K562 (cell line): ENCODE results near the gene STMP1. TPM values are rescaled to one million over a fixed set of nuclear protein-coding genes. Genes with fewer than 3 reads are reported as not detected.
A peak's percentile ranks its signal among the peaks of the same experiment; 100 is the strongest.
"Not testable (repeated sequence)": the region's sequence is repeated elsewhere in the genome, so short reads cannot be mapped to it uniquely, and the experiment has no call there.

Experiments
- ATAC-seq: fragments of 200-7000 bp; cut with Tn5 transposase; 3 replicates; pipeline ENCODE4 v1.9.1; 2020; ENCODE audit warnings: moderate library complexity
- BruUV-seq: library from RNA; stranded (reverse); fragments of 400-500 nt; replicated peaks from 2 replicates; lab custom pipeline; 2021; lab: Mats Ljungman, UMichigan
- CTCF ChIA-PET: fragments of 300-600 bp; formaldehyde crosslinking; extraction: SDS; loops from one replicate; lab custom pipeline; 2021; ENCODE audit warnings: low intra/inter-chr PET ratio; lab: Yijun Ruan, JAX
- POLR2A ChIA-PET: fragments of 300-600, 350-650 bp; sonication (Branson Sonifier 250); formaldehyde crosslinking; extraction: SDS; loops from one replicate; lab custom pipeline; 2021; ENCODE audit warnings: antibody characterized with exemption, inconsistent platforms; lab: Yijun Ruan, JAX
- DNase-seq, 4 experiments: peaks; one replicate each; pipeline versions ENCODE4 v3.0.0 to v3.0.0-alpha.2; 2011 to 2018; ENCODE audit warnings: low spot score in 3 of 4, mixed read lengths in 3 of 4; ENCODE audit errors: extremely low read depth in 1 of 4
- FAIRE-seq: peaks from 2 replicates; lab custom pipeline; 2011; peaks lifted over from hg19 to GRCh38; lab: Jason Lieb, UNC
- H2AFZ ChIP-seq: 2 replicates; pipeline ENCODE4 v1.6.0; 2011; ENCODE audit warnings: low read depth, low read length, control low read depth, inconsistent platforms
- H3K27ac ChIP-seq: fragments of 200-600 bp; 3 replicates; pipeline ENCODE4 v1.8.0; 2011; ENCODE audit warnings: low read depth, mild to moderate bottlenecking, control low read depth, inconsistent platforms, low read length, moderate library complexity, mixed read lengths; ENCODE audit errors: extremely low read depth
- H3K27me3 ChIP-seq, 2 experiments: fragments of 300-600 bp in 1 of 2; 2 replicates in 1 of 2; 3 replicates in 1 of 2; pipeline versions ENCODE4 v1.6.0 to v1.8.0; 2011; ENCODE audit warnings: inconsistent platforms in 2 of 2, low read length in 2 of 2, mild to moderate bottlenecking in 1 of 2, mixed read lengths in 1 of 2, moderate library complexity in 1 of 2; ENCODE audit not compliant: control insufficient read depth in 2 of 2, insufficient read depth in 2 of 2
- H3K36me3 ChIP-seq: fragments of 300-600 bp; 3 replicates; pipeline ENCODE4 v1.8.0; 2011; ENCODE audit warnings: mild to moderate bottlenecking, low read length, inconsistent platforms; ENCODE audit not compliant: control insufficient read depth, insufficient read depth
- H3K4me1 ChIP-seq, 2 experiments: fragments of 200-600 bp in 1 of 2; replicated peaks in 1 of 2; 2 replicates in 1 of 2; 3 replicates in 1 of 2; pipeline versions ENCODE4 v1.5.1 to v1.8.0; 2011; ENCODE audit warnings: inconsistent platforms in 2 of 2, low read length in 2 of 2, mild to moderate bottlenecking in 1 of 2, mixed read lengths in 1 of 2, moderate library complexity in 1 of 2; ENCODE audit not compliant: control insufficient read depth in 2 of 2, insufficient read depth in 2 of 2
- H3K4me2 ChIP-seq: 2 replicates; pipeline ENCODE4 v1.6.1; 2011; ENCODE audit warnings: low read length, control low read depth, inconsistent platforms, mixed read lengths; ENCODE audit not compliant: insufficient read depth
- H3K4me3 ChIP-seq: fragments of 200-600 bp; sonication (generic), shearing (Covaris generic); 2 replicates; pipeline ENCODE4 v1.5.1; 2016; ENCODE audit warnings: control low read depth, inconsistent platforms
- H3K79me2 ChIP-seq: fragments of 200-600 bp; 3 replicates; pipeline ENCODE4 v1.8.0; 2011; ENCODE audit warnings: low read length, inconsistent platforms; ENCODE audit not compliant: control insufficient read depth, insufficient read depth
- H3K9ac ChIP-seq, 2 experiments: 2 replicates each; pipeline versions ENCODE4 v1.6.0 to v1.6.1; 2011; ENCODE audit warnings: low read depth in 2 of 2, low read length in 2 of 2, control low read depth in 1 of 2, inconsistent platforms in 1 of 2, mild to moderate bottlenecking in 1 of 2, mixed read lengths in 1 of 2; ENCODE audit not compliant: insufficient read depth in 1 of 2
- H3K9me1 ChIP-seq: one replicate; pipeline ENCODE4 v1.6.0; 2011; ENCODE audit warnings: inconsistent platforms, mild to moderate bottlenecking, low read length, moderate library complexity; ENCODE audit not compliant: control insufficient read depth, insufficient read depth
- H3K9me3 ChIP-seq: replicated peaks from 2 replicates; pipeline ENCODE4 v1.5.1; 2011; ENCODE audit warnings: low read depth, low read length, inconsistent platforms; ENCODE audit not compliant: control insufficient read depth, insufficient read depth
- H4K20me1 ChIP-seq: replicated peaks from 2 replicates; pipeline ENCODE4 v1.6.1; 2011; ENCODE audit warnings: low read length, inconsistent platforms, mixed read lengths; ENCODE audit not compliant: control insufficient read depth, insufficient read depth
- ELF4 ChIP-seq: fragments of 450-650 bp; formaldehyde crosslinking; IDR thresholded peaks from 2 replicates; pipeline ENCODE4 v1.4.0; 2022; ENCODE audit warnings: missing genetic modification characterization
- WGBS: fragments of 100-300 bp; shearing (Covaris generic); methylation state at CpG from one replicate; pipeline ENCODE4 v1.1.6; 2016; ENCODE audit warnings: low coverage, mixed read lengths; ENCODE audit not compliant: insufficient coverage; ENCODE audit errors: missing lambda C conversion rate; 5-methylcytosine and 5-hydroxymethylcytosine counted together
- in situ Hi-C: fragments of 300-500 bp; cut with MboI; formaldehyde crosslinking; loops from 4 replicates; pipeline ENCODE4 v1.15.0; 2018; ENCODE audit warnings: inconsistent platforms, mixed read lengths
- intact Hi-C: fragments of 100-400 bp; cut with micrococcal nuclease; formaldehyde crosslinking; loops from 2 replicates; pipeline ENCODE4 v1.14.2; 2022
- polyA plus RNA-seq, 8 experiments: library from polyadenylated mRNA; depleted of rRNA in 4 of 8; stranded (reverse) in 5 of 8; unstranded in 3 of 8; fragments of >200 nt; fragmentation: Nextera tagmentation in 2 of 8; fragmentation: Illumina TruSeq in 1 of 8; extraction: Ambion mirVana in 2 of 8; extraction: Trizol in 1 of 8; gene quantifications; 2 replicates each; pipeline versions ENCODE4 v1.2.1 to v1.2.3, GENCODE V29; 2011 to 2014; ENCODE audit warnings: inconsistent platforms in 1 of 8, missing spikeins in 1 of 8
- total RNA-seq, 7 experiments: library from RNA; depleted of rRNA in 6 of 7; stranded (reverse); fragments of >200 nt in 6 of 7; fragmentation: Illumina TruSeq in 2 of 7; extraction: Trizol in 2 of 7; gene quantifications; 2 replicates each; pipeline versions ENCODE4 v1.2.1 to v1.2.3, GENCODE V29; 2011 to 2021; ENCODE audit warnings: low replicate concordance in 1 of 7
- TF ChIP-seq, protein P1 (sequence below): sonication (generic); formaldehyde crosslinking; IDR thresholded peaks from 2 replicates; pipeline ENCODE4 v1.8.0; 2022; ENCODE audit warnings: mild to moderate bottlenecking, missing genetic modification reagents
- TF ChIP-seq, protein P2 (sequence below): sonication (generic); formaldehyde crosslinking; IDR thresholded peaks from 2 replicates; pipeline ENCODE4 v1.8.1; 2023; ENCODE audit warnings: mild to moderate bottlenecking, missing genetic modification reagents
- TF ChIP-seq, protein P3 (sequence below): fragments of 200-400 bp; formaldehyde crosslinking; IDR thresholded peaks from 2 replicates; pipeline ENCODE4 v1.6.1; 2017; ENCODE audit warnings: mild to moderate bottlenecking, low read depth, low read length, moderate library complexity

Gene STMP1
- total and polyA plus RNA-seq, 9 of the 15 experiments (the other 6 are each of a cell fraction or from before 2014, with no cell fraction given), result 10.6 to 249 (median 56.8) TPM

DNA sequence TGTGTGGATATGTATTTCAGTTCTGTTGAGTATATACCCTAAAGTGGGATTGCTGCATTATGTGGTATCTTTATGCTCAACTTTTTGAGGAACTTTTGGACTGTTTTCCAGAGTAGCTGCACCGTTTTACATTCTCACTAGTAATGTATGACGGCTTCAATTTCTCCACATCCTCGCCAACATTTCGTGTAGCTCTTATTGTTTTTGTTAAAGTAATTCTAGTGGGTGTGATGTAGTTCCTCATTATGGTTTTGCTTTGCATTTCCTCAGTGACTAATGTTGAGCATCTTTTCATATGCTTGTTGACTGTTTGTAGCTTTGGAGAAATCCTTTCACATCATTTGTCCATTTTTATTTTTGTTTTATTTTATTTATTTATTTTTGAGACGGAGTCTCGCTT is 4.5 kb downstream of the STMP1 start:
- intact Hi-C loops, result loop anchor here (10.0 kb wide), 1 partner anchor 1022 kb away; the partner anchor contains the start of gene BPGM
- Histone ChIP-seq H3K9me3 (no peaks in the 10 kb centered on the region), H3K36me3 (peaks cover 13% of the 10 kb centered on the region), H3K9ac (no peak overlapping the region), H4K20me1 (no peaks in the 10 kb centered on the region), H3K4me3 (no peak overlapping the region), H3K79me2 (peaks cover 94% of the 10 kb centered on the region), H3K27me3 (no peaks in the 10 kb centered on the region), H2AFZ (no peak overlapping the region)
- no peak for FAIRE-seq
- no peak for ATAC-seq
- TF ChIP-seq, protein P1, sequence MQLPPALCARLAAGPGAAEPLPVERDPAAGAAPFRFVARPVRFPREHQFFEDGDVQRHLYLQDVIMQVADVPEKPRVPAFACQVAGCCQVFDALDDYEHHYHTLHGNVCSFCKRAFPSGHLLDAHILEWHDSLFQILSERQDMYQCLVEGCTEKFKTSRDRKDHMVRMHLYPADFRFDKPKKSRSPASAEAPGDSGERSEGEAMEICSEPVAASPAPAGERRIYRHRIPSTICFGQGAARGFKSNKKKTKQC, result no peak
- no peak for TF ChIP-seq ELF4 (CRISPR knock-in tag)
- TF ChIP-seq, protein P2, sequence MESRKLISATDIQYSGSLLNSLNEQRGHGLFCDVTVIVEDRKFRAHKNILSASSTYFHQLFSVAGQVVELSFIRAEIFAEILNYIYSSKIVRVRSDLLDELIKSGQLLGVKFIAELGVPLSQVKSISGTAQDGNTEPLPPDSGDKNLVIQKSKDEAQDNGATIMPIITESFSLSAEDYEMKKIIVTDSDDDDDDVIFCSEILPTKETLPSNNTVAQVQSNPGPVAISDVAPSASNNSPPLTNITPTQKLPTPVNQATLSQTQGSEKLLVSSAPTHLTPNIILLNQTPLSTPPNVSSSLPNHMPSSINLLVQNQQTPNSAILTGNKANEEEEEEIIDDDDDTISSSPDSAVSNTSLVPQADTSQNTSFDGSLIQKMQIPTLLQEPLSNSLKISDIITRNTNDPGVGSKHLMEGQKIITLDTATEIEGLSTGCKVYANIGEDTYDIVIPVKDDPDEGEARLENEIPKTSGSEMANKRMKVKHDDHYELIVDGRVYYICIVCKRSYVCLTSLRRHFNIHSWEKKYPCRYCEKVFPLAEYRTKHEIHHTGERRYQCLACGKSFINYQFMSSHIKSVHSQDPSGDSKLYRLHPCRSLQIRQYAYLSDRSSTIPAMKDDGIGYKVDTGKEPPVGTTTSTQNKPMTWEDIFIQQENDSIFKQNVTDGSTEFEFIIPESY (CRISPR knock-in tag), result peak; percentile 81; the same call in 1 of the 2 replicates
- TF ChIP-seq, protein P3, sequence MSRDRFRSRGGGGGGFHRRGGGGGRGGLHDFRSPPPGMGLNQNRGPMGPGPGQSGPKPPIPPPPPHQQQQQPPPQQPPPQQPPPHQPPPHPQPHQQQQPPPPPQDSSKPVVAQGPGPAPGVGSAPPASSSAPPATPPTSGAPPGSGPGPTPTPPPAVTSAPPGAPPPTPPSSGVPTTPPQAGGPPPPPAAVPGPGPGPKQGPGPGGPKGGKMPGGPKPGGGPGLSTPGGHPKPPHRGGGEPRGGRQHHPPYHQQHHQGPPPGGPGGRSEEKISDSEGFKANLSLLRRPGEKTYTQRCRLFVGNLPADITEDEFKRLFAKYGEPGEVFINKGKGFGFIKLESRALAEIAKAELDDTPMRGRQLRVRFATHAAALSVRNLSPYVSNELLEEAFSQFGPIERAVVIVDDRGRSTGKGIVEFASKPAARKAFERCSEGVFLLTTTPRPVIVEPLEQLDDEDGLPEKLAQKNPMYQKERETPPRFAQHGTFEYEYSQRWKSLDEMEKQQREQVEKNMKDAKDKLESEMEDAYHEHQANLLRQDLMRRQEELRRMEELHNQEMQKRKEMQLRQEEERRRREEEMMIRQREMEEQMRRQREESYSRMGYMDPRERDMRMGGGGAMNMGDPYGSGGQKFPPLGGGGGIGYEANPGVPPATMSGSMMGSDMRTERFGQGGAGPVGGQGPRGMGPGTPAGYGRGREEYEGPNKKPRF, result no peak
- TF ChIP-seq, all 486 proteins: peak for 1
- ChIA-PET CTCF (no interaction called here), POLR2A (no interaction called here)
- no peak overlapping the region for H3K4me2 ChIP-seq
- BruUV-seq, result no TSS peak
- in situ Hi-C loops, result no loop called here
- H3K9me1 ChIP-seq, result peaks cover 1% of the 10 kb centered on the region
- 84% methylated on average over 6 of the region's 6 CpGs for WGBS
- no peak overlapping the region for H3K27ac ChIP-seq
- DNase-seq, result no peak
- H3K4me1 ChIP-seq, result peaks cover 13 to 14% of the 10 kb centered on the region in 2 experiments

DNA sequence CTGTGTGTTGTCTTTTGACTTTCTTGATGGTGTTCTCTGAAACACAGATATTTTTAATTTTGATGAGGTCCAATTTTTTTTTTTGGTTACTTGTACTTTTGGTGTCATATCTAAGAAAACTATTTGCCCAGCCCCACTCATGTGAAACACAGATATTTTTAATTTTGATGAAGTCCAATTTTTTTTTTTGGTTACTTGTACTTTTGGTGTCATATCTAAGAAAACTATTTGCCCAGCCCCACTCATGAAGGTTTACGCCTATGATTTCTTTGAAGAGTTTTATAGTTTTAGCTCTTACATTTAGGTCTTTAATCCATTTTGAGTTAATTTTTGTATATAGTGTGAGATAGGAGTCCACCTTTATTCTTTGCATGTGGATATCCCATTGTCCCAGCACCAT is 5.3 kb downstream of the STMP1 start:
- DNase-seq, BruUV-seq, H4K20me1 ChIP-seq, H3K27ac ChIP-seq, CTCF ChIA-PET, H3K27me3 ChIP-seq, H2AFZ ChIP-seq, H3K4me2 ChIP-seq, H3K9ac ChIP-seq, ATAC-seq, FAIRE-seq, POLR2A ChIA-PET, H3K9me1 ChIP-seq, in situ Hi-C loops, H3K4me3 ChIP-seq, H3K9me3 ChIP-seq: not testable (repeated sequence)
- intact Hi-C loops, result loop anchor here (10.0 kb wide), 1 partner anchor 1023 kb away; the partner anchor contains the start of gene BPGM
- Histone ChIP-seq H3K36me3 (peaks cover 13% of the 10 kb centered on the region), H3K79me2 (peaks cover 97% of the 10 kb centered on the region), H3K4me1 (peaks cover 6 to 12% of the 10 kb centered on the region in 2 experiments; a peak in 4 of 5 replicates)
- WGBS, result 100% methylated on average over 1 of the region's 1 CpG
